GM18951 (cell line): Measurements from ENCODE around the gene NR2F6.

Source experiments
- POLR2A ChIP-seq: IDR thresholded peaks from 4 replicates; pipeline ENCODE4 v1.6.1; 2011; ENCODE audit warnings: mild to moderate bottlenecking; ENCODE audit not compliant: insufficient read length, insufficient read depth; ENCODE audit errors: extremely low read depth
- in situ Hi-C: fragments of 300-500 bp; cut with MboI; formaldehyde crosslinking; loops from one replicate; pipeline ENCODE4 v1.12.0; 2022; ENCODE audit warnings: low sequenced_read_pairs, mixed read lengths, inconsistent platforms; ENCODE audit not compliant: unreplicated experiment

NR2F6 gene

GRCh38 chr19:17226002-17226933 lies 19.5 kb downstream of the NR2F6 start, which contains the start of gene OCEL1:
Gene OCEL1, plus strand, starts transcription at chr19:17226226. Its CDS starts 22 bp downstream, at chr19:17226248.
- peak; percentile 94 for TF ChIP-seq POLR2A
- in situ Hi-C loops: no loop called here

- TF ChIP-seq POLR2A: no peak
- in situ Hi-C loops: no loop called here
Measured at GRCh38 chr19:17225053-17225452, 20.7 kb downstream of the NR2F6 start.

GRCh38 chr19:17220207-17220758 lies 25.4 kb downstream of the NR2F6 start:
- in situ Hi-C loops: no loop called here

GRCh38 chr19:17219286-17219685 lies 26.4 kb downstream of the NR2F6 start:
- no peak for TF ChIP-seq POLR2A
- in situ Hi-C loops: no loop called here

More at GRCh38 chr19:17220207-17220758, 25.4 kb downstream of the NR2F6 start:
- TF ChIP-seq POLR2A: no peak

- in situ Hi-C loops: no loop called here
- no peak for TF ChIP-seq POLR2A
Measured at GRCh38 chr19:17216058-17216670, 29.6 kb downstream of the NR2F6 start.

GRCh38 chr19:17215127-17215971 lies 30.4 kb downstream of the NR2F6 start, which contains the start of gene USE1:
Gene USE1, plus strand, starts transcription at chr19:17215357. Its CDS starts 49 bp downstream, at chr19:17215406.
- peak; percentile 84 for TF ChIP-seq POLR2A
- in situ Hi-C loops: no loop called here

GRCh38 chr19:17214508-17215126 lies 31.1 kb downstream of the NR2F6 start:
- in situ Hi-C loops: no loop called here
- TF ChIP-seq POLR2A: no peak

GRCh38 chr19:17213334-17213733 lies 32.4 kb downstream of the NR2F6 start:
- TF ChIP-seq POLR2A: no peak
- in situ Hi-C loops: no loop called here

- TF ChIP-seq POLR2A: no peak
Measured at GRCh38 chr19:17211547-17212446, 33.9 kb downstream of the NR2F6 start.

GRCh38 chr19:17210296-17210695 lies 35.4 kb downstream of the NR2F6 start:
- TF ChIP-seq POLR2A: no peak
- in situ Hi-C loops: no loop called here

More at GRCh38 chr19:17211547-17212446, 33.9 kb downstream of the NR2F6 start:
- in situ Hi-C loops: no loop called here
